ENCODE results near the gene ITPR1.
A peak's percentile ranks its signal among the peaks of the same experiment; 100 is the strongest.

The ITPR1 gene

GRCh38 chr3:4655145-4656045 lies 162.2 kb downstream of the ITPR1 start:
- DNase-seq = no peak

GRCh38 chr3:4656059-4656458 lies 162.9 kb downstream of the ITPR1 start:
- DNase-seq = peak; percentile 68 to 71

- DNase-seq = no peak
These were observed 163.6 kb downstream of the ITPR1 start for GRCh38 chr3:4656626-4657328.

- DNase-seq = no peak
These were observed 167.8 kb downstream of the ITPR1 start for GRCh38 chr3:4660936-4661335.

- no peak for DNase-seq
These were observed 171.3 kb downstream of the ITPR1 start for GRCh38 chr3:4664412-4664811.

- DNase-seq = no peak
These were observed 172.0 kb downstream of the ITPR1 start for GRCh38 chr3:4665197-4665596.

GRCh38 chr3:4666071-4666470 lies 172.9 kb downstream of the ITPR1 start:
- DNase-seq = no peak

GRCh38 chr3:4670352-4670751 lies 177.2 kb downstream of the ITPR1 start:
- DNase-seq = peak in 1 of 2 experiments; percentile 4

GRCh38 chr3:4672725-4673275 lies 179.7 kb downstream of the ITPR1 start:
- DNase-seq = no peak

- DNase-seq = no peak
These were observed 181.1 kb downstream of the ITPR1 start for GRCh38 chr3:4674216-4674615.

- DNase-seq = no peak
These were observed 182.6 kb downstream of the ITPR1 start for GRCh38 chr3:4675704-4676103.

GRCh38 chr3:4678320-4678719 lies 185.2 kb downstream of the ITPR1 start:
- no peak for DNase-seq

GRCh38 chr3:4680227-4680691 lies 187.1 kb downstream of the ITPR1 start:
- no peak for DNase-seq

- no peak for DNase-seq
These were observed 187.7 kb downstream of the ITPR1 start for GRCh38 chr3:4680871-4681300.

GRCh38 chr3:4681301-4681700 lies 188.2 kb downstream of the ITPR1 start:
- no peak for DNase-seq

GRCh38 chr3:4684117-4684516 lies 191.0 kb downstream of the ITPR1 start:
- no peak for DNase-seq

GRCh38 chr3:4684976-4685375 lies 191.8 kb downstream of the ITPR1 start:
- no peak for DNase-seq

- DNase-seq = no peak
These were observed 192.7 kb downstream of the ITPR1 start for GRCh38 chr3:4685673-4686345.

- no peak for DNase-seq
These were observed 193.5 kb downstream of the ITPR1 start for GRCh38 chr3:4686619-4687018.

- DNase-seq = no peak
These were observed 194.0 kb downstream of the ITPR1 start for GRCh38 chr3:4687167-4687566.

- no peak for DNase-seq
These were observed 194.4 kb downstream of the ITPR1 start for GRCh38 chr3:4687596-4687995.

- DNase-seq = no peak
These were observed 195.3 kb downstream of the ITPR1 start for GRCh38 chr3:4688411-4688810.

GRCh38 chr3:4689021-4689420 lies 195.9 kb downstream of the ITPR1 start:
- DNase-seq = no peak

Measured in SHP77 (cell line).